Right lobe of liver (tissue), 4 donors: ENCODE results near the gene NPY2R.

ENCODE experiments used
- POLR2A ChIP-seq: fragments of 450-650 bp; IDR thresholded peaks from one replicate; pipeline ENCODE4 v1.6.1; 2017; ENCODE audit warnings: antibody characterized with exemption, mild to moderate bottlenecking
- TF ChIP-seq, protein P1 (sequence below), 4 donors: fragments of 200-600 bp in 3 of 4; fragments of 450-650 bp in 1 of 4; IDR thresholded peaks; one replicate each; pipeline versions ENCODE4 v1.5.1 to v1.8.0; 2016 to 2022; ENCODE audit warnings: antibody characterized with exemption in 4 of 4, mild to moderate bottlenecking in 2 of 4
- donor health status: DM: no; HTN: no; CAD: no.
- donor health status: DM: no; HTN: no; CAD: no.
- donor health status: DM: no; HTN: yes; CAD: no.

DNA sequence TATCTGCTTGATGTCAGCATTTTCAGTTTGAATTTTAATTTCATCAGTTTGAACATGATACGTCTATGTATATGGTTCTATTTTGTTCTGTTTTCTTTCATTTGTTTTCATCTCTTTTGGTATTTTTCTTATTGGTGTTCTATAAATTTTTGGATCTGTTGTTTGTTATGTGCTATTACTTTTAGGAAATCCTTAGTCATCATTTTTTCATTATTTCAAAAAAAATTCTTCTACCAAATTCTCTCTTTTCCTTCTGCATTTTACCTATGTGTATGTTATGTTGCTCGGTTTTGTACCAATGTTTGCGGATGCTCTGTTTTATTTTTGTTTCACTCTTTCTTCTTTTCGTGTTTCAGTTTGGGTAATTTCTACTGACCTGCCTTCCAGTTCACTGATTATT is 32.8 kb downstream of the NPY2R start:
- TF ChIP-seq POLR2A = no peak
- TF ChIP-seq, protein P1, sequence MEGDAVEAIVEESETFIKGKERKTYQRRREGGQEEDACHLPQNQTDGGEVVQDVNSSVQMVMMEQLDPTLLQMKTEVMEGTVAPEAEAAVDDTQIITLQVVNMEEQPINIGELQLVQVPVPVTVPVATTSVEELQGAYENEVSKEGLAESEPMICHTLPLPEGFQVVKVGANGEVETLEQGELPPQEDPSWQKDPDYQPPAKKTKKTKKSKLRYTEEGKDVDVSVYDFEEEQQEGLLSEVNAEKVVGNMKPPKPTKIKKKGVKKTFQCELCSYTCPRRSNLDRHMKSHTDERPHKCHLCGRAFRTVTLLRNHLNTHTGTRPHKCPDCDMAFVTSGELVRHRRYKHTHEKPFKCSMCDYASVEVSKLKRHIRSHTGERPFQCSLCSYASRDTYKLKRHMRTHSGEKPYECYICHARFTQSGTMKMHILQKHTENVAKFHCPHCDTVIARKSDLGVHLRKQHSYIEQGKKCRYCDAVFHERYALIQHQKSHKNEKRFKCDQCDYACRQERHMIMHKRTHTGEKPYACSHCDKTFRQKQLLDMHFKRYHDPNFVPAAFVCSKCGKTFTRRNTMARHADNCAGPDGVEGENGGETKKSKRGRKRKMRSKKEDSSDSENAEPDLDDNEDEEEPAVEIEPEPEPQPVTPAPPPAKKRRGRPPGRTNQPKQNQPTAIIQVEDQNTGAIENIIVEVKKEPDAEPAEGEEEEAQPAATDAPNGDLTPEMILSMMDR (IDR thresholded peaks at IDR 0.05) = no peak
